ENCODE measurements around the gene RINT1. TPM values are rescaled to one million over a fixed set of nuclear protein-coding genes. Genes with fewer than 3 reads are reported as not detected.

Gene RINT1
- total RNA-seq, 1 donor from 2014 or later: 8.9 TPM

DNA sequence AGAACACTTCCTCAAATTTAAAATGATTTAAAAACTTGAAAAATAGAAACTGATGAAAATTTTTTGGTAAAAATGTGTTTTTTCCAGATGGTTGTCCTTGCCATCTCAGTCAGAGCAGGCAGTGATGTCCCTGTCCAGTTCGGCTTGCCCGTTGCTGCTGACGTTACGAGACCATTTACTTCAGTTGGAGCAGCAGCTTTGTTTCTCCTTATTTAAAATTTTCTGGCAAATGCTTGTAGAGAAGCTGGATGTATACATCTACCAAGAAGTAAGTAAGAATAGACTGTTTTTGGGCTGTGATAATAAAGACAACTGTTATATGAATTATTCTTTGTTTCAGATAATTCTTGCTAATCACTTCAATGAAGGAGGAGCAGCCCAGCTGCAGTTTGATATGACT lies 33.2 kb downstream of the RINT1 start:
- no peaks in the 10 kb centered on the region for H3K4me1 ChIP-seq
- H3K27ac ChIP-seq: no peak overlapping the region
- no peak overlapping the region for H3K4me3 ChIP-seq
- H3K36me3 ChIP-seq: peaks cover 59 to 70% of the 10 kb centered on the region in 2 donors
- H3K27me3 ChIP-seq: no peaks in the 10 kb centered on the region
- intact Hi-C loops (cut with DNase I): no loop called here
- TF ChIP-seq, protein P1, sequence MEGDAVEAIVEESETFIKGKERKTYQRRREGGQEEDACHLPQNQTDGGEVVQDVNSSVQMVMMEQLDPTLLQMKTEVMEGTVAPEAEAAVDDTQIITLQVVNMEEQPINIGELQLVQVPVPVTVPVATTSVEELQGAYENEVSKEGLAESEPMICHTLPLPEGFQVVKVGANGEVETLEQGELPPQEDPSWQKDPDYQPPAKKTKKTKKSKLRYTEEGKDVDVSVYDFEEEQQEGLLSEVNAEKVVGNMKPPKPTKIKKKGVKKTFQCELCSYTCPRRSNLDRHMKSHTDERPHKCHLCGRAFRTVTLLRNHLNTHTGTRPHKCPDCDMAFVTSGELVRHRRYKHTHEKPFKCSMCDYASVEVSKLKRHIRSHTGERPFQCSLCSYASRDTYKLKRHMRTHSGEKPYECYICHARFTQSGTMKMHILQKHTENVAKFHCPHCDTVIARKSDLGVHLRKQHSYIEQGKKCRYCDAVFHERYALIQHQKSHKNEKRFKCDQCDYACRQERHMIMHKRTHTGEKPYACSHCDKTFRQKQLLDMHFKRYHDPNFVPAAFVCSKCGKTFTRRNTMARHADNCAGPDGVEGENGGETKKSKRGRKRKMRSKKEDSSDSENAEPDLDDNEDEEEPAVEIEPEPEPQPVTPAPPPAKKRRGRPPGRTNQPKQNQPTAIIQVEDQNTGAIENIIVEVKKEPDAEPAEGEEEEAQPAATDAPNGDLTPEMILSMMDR (IDR thresholded peaks at IDR 0.05): no peak
- no peaks in the 10 kb centered on the region for H3K9me3 ChIP-seq
- DNase-seq (ENCODE audit: low spot score in 2 of 2): no peak

DNA sequence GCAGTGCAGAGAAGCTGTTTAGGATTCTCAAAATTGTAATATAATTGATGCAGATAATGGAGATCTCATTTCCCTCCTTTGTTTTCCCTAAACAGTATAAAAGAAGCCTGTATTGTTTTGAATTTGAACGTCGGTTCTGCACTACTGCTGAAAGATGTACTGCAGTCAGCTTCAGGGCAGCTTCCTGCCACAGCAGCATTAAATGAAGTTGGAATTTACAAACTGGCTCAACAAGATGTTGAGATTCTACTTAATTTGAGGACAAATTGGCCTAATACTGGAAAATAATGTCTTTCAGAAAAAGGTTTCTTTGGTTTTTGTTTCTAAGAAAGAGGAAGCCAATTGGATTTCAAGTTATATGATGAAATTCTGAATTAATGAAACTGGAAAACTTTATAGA lies 35.0 kb downstream of the RINT1 start:
- Histone ChIP-seq H3K4me3 (no peak overlapping the region), H3K36me3 (peaks cover 46 to 56% of the 10 kb centered on the region in 2 donors), H3K27me3 (no peaks in the 10 kb centered on the region), H3K27ac (no peak overlapping the region), H3K4me1 (no peaks in the 10 kb centered on the region), H3K9me3 (no peaks in the 10 kb centered on the region)
- TF ChIP-seq, protein P1 (IDR thresholded peaks at IDR 0.05): no peak
- intact Hi-C loops (cut with DNase I): no loop called here
- no peak for DNase-seq (ENCODE audit: low spot score in 2 of 2)

DNA sequence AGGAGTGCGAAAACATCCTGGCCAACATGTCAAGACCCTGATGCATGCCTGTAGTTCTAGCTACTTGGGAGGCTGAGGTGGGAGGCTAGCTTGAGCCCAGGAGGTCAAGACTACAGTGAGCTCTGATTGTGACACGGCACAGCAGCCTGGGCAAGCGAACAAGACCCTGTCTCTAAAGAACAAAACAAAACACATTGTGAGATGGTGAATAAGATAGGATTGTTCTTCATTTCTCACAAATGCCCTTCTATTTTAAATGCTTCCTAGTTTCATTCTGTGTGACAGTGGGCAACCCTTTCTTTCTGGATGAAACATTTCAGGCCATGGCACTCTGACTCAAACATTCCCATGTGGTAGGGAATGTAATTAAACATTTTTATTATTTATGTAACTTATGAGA lies 35.8 kb downstream of the RINT1 start:
- Histone ChIP-seq H3K4me1 (no peaks in the 10 kb centered on the region), H3K27ac (no peak overlapping the region), H3K9me3 (no peaks in the 10 kb centered on the region), H3K4me3 (no peak overlapping the region), H3K36me3 (peaks cover 39 to 50% of the 10 kb centered on the region in 2 donors), H3K27me3 (no peaks in the 10 kb centered on the region)
- intact Hi-C loops (cut with DNase I): no loop called here
- no peak for DNase-seq (ENCODE audit: low spot score in 2 of 2)
- TF ChIP-seq, protein P1 (IDR thresholded peaks at IDR 0.05): no peak

DNA sequence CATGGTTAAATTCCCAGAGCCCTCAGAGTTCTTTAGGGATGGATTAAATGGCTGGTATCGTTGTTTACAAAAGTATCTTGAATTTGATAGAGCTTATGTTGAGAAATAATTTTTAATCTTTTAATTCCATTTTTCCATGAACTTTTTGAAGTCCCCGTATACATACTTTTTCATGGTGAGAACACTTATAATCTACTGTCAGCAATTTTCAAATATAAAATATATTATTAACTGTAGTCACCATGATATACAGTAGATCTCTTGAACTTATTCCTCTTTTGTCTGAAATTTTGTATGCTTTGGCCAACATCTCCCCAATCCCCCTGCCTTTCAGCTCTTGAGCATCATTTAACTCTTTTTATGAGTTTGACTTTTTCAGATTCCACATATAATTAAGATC lies 39.9 kb downstream of the RINT1 start:
- Histone ChIP-seq H3K27me3 (no peaks in the 10 kb centered on the region), H3K4me3 (no peak overlapping the region), H3K9me3 (no peaks in the 10 kb centered on the region), H3K4me1 (no peaks in the 10 kb centered on the region), H3K27ac (no peak overlapping the region), H3K36me3 (peaks cover 9 to 14% of the 10 kb centered on the region in 2 donors)
- DNase-seq (ENCODE audit: low spot score in 2 of 2): no peak
- intact Hi-C loops (cut with DNase I): no loop called here
- TF ChIP-seq, protein P1 (IDR thresholded peaks at IDR 0.05): no peak

DNA sequence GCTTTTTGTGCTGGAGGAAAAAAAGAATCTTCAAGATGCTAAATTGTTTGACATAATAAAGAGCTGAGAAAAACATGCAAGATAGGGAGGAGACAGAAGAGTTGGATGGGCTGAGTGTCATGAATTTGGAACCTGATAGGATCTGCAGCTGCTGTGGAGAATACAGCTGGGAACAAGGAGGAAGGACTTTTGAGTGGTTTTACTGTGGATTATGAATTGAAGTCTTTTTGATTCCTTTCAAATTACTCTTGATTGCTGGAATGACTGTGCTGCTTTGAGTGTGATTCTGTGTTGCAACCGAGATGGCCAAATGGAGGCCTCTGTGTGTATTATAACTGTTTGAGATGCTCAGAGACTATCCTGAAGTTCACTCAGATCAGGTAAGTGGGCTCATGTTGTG lies 45.2 kb downstream of the RINT1 start:
- no peak for DNase-seq (ENCODE audit: low spot score in 2 of 2)
- Histone ChIP-seq H3K27me3 (no peaks in the 10 kb centered on the region), H3K9me3 (no peaks in the 10 kb centered on the region), H3K36me3 (no peaks in the 10 kb centered on the region), H3K27ac (no peak overlapping the region), H3K4me3 (no peak overlapping the region), H3K4me1 (no peaks in the 10 kb centered on the region)
- TF ChIP-seq, protein P1 (IDR thresholded peaks at IDR 0.05): no peak
- intact Hi-C loops (cut with DNase I): no loop called here

DNA sequence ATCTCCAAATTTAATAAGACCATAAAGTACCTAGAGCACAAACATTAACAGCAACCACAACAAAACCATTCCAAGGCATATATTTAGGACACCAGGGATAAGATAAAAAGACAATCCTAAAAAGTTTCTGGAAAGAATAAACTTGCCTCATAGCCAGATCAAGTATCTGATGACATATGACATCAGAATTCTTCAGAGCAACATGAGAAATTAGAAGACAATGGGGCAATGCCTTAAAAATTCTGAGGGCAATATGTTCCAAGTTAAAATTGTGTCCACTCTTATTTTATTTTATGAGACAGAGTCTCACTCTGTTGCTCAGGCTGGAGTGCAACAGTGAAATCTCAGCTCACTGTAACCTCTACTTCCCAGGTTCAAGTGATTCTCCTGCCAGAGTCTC lies 46.5 kb downstream of the RINT1 start:
- Histone ChIP-seq H3K9me3 (no peaks in the 10 kb centered on the region), H3K27me3 (no peaks in the 10 kb centered on the region), H3K27ac (no peak overlapping the region), H3K36me3 (no peaks in the 10 kb centered on the region), H3K4me3 (no peak overlapping the region), H3K4me1 (no peaks in the 10 kb centered on the region)
- TF ChIP-seq, protein P1 (IDR thresholded peaks at IDR 0.05): no peak
- intact Hi-C loops (cut with DNase I): no loop called here
- no peak for DNase-seq (ENCODE audit: low spot score in 2 of 2)
